HG03095 (cell line): ENCODE measurements around the gene ZNF726.
"Not testable (repeated sequence)": the region's sequence is repeated elsewhere in the genome, so short reads cannot be mapped to it uniquely, and the experiment has no call there.

ENCODE experiments used
- ATAC-seq: cut with Tn5 transposase; IDR thresholded peaks from one replicate; pipeline ENCODE4 v1.9.1; 2021; ENCODE audit warnings: moderate library complexity; ENCODE audit not compliant: unreplicated experiment

The ZNF726 gene

GRCh38 chr19:23914402-23915286 is at the start of gene ZNF726:
ZNF726 (plus strand) TSS chr19:23914886; CDS start chr19:23914995, 109 bp downstream.
- ATAC-seq = peak; percentile 95

- ATAC-seq = no peak
These were observed 46.8 kb upstream of the ZNF726 start for GRCh38 chr19:23867895-23868294.

- no peak for ATAC-seq
These were observed 46.1 kb upstream of the ZNF726 start for GRCh38 chr19:23868630-23869029.

- ATAC-seq = no peak
These were observed 42.3 kb upstream of the ZNF726 start for GRCh38 chr19:23872282-23872919.

- ATAC-seq = no peak
These were observed 38.4 kb upstream of the ZNF726 start for GRCh38 chr19:23876261-23876660.

GRCh38 chr19:23876756-23877155 is 37.9 kb upstream of the ZNF726 start:
- not testable (repeated sequence) for ATAC-seq

GRCh38 chr19:23882493-23882892 is 32.2 kb upstream of the ZNF726 start:
- ATAC-seq = no peak

GRCh38 chr19:23884363-23884762 is 30.3 kb upstream of the ZNF726 start:
- ATAC-seq = no peak

- ATAC-seq = no peak
These were observed 27.0 kb upstream of the ZNF726 start for GRCh38 chr19:23887642-23888041.

GRCh38 chr19:23896096-23896495 is 18.6 kb upstream of the ZNF726 start:
- not testable (repeated sequence) for ATAC-seq

GRCh38 chr19:23896912-23897311 is 17.8 kb upstream of the ZNF726 start:
- ATAC-seq = no peak

GRCh38 chr19:23901360-23901759 is 13.3 kb upstream of the ZNF726 start:
- ATAC-seq = no peak

- ATAC-seq = no peak
These were observed 10.3 kb upstream of the ZNF726 start for GRCh38 chr19:23904406-23904805.

- ATAC-seq = no peak
These were observed 8.9 kb upstream of the ZNF726 start for GRCh38 chr19:23905771-23906170.

GRCh38 chr19:23906835-23907234 is 7.9 kb upstream of the ZNF726 start:
- no peak for ATAC-seq

- no peak for ATAC-seq
These were observed 6.5 kb upstream of the ZNF726 start for GRCh38 chr19:23908165-23908564.

GRCh38 chr19:23909222-23909621 is 5.5 kb upstream of the ZNF726 start:
- no peak for ATAC-seq

GRCh38 chr19:23913931-23914330 is 755 bp upstream of the ZNF726 start:
- ATAC-seq = no peak

- no peak for ATAC-seq
These were observed 2.3 kb downstream of the ZNF726 start for GRCh38 chr19:23916991-23917390.

GRCh38 chr19:23917856-23918255 is 3.2 kb downstream of the ZNF726 start:
- no peak for ATAC-seq

GRCh38 chr19:23925285-23925684 is 10.6 kb downstream of the ZNF726 start:
- no peak for ATAC-seq

GRCh38 chr19:23932878-23933277 is 18.2 kb downstream of the ZNF726 start:
- no peak for ATAC-seq
